ENCODE measurements around the gene GNA14. TPM values are rescaled to one million over a fixed set of nuclear protein-coding genes. Genes with fewer than 3 reads are reported as not detected.

Gene GNA14
- total RNA-seq, 5 donors from 2014 or later (not counting 1 experiment from before 2014, with no cell fraction given), result not detected

DNA sequence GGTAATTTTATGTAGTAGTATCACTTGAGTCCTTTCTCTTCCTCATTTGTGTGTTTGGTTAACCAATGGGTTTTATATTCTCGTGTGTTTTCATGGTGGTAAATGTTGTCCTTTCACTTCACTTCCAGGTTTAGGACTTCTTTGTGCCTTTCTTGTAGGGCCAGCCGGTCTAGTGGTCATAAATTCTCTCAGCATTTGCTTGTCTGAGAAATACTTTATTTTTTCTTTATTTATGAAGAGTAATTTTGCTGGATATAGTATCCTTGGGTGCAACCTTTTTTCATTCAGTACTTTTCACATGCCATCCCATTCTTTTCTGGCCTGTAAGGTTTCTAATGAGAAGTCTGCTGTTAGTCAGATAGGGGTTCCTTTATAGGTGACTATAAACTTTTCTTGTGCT, 107.1 kb downstream of the GNA14 start:
- H3K27ac ChIP-seq (ENCODE audit: low read length), result no peak overlapping the region
- H3K4me3 Mint-ChIP-seq, result no peak overlapping the region
- H3K4me1 Mint-ChIP-seq, result no peaks in the 10 kb centered on the region
- ChIA-PET CTCF (no interaction called here), POLR2A (no interaction called here)
- H3K36me3 ChIP-seq (ENCODE audit: control insufficient read depth in 2 of 2, extremely low read depth in 1 of 2, insufficient read depth in 1 of 2, low read length in 1 of 2), result no peaks in the 10 kb centered on the region
- peaks cover 14 to 25% (median 24%) of the 10 kb centered on the region in 3 donors for H3K9me3 Mint-ChIP-seq
- H3K36me3 Mint-ChIP-seq, result no peaks in the 10 kb centered on the region
- no peaks in the 10 kb centered on the region for H3K27me3 Mint-ChIP-seq
- no peak overlapping the region for H3K27ac Mint-ChIP-seq
- no peak overlapping the region for H3K4me3 ChIP-seq (ENCODE audit: control insufficient read depth in 1 of 2, extremely low read depth in 1 of 2, low read length in 1 of 2)
- no CpG with 5 or more reads among the region's 2 CpGs for WGBS (ENCODE audit: insufficient coverage)
- ATAC-seq (replicated peaks in 1 of 4) (no peak), DNase-seq (no peak)
- H3K4me1 ChIP-seq (ENCODE audit: control insufficient read depth in 1 of 2, extremely low read depth in 1 of 2, insufficient read depth in 2 of 2, low read length in 2 of 2), result no peaks in the 10 kb centered on the region
- peaks cover 0 to 14% of the 10 kb centered on the region in 2 experiments for H3K27me3 ChIP-seq (replicated peaks in 1 of 2; ENCODE audit: control insufficient read depth in 2 of 2, extremely low read depth in 1 of 2, insufficient read depth in 2 of 2, low read length in 1 of 2)
- H3K9me3 ChIP-seq, result peaks cover 3% of the 10 kb centered on the region

DNA sequence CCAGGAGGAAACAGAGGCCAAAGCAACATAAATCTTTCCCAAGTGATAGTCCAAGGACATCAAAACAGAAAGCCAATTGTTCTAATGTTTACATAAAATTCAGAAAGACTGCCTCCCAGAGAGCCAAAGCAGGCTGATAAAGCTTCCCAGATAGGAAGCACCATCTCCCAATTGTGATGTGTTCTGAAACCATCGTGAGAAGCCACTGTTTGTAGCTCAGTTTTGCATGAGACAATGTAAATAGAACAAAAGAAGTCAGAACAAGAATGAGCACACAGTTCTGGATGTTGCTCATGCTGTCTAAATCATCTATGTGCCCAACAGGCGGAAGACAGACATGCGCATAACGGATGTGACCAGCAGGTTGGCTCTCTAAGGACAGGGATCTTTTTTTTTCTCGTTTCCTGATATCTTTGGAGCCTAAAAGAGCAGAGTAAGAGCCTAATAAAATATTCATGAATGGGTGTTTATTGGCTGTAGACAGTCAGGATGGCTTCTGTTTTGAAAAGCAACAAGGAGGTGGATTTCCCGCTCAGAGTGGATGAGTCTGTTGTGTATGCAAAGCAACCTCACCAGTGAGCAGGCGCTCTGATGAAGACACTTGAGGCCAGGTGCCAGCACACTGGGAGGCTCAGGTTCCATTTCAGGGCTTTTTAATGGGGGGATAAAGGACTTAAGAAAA, 113.6 kb downstream of the GNA14 start:
- H3K27me3 Mint-ChIP-seq, result no peaks in the 10 kb centered on the region
- H3K4me3 Mint-ChIP-seq, result no peak overlapping the region
- DNase-seq, result no peak
- no peak for ATAC-seq (replicated peaks in 1 of 4)
- H3K4me1 ChIP-seq (ENCODE audit: control insufficient read depth in 1 of 2, extremely low read depth in 1 of 2, insufficient read depth in 2 of 2, low read length in 2 of 2), result no peaks in the 10 kb centered on the region
- H3K36me3 Mint-ChIP-seq, result no peaks in the 10 kb centered on the region
- H3K27ac ChIP-seq (ENCODE audit: low read length), result no peak overlapping the region
- no peaks in the 10 kb centered on the region for H3K36me3 ChIP-seq (ENCODE audit: control insufficient read depth in 2 of 2, extremely low read depth in 1 of 2, insufficient read depth in 1 of 2, low read length in 1 of 2)
- no peak overlapping the region for H3K27ac Mint-ChIP-seq
- H3K9me3 ChIP-seq, result no peaks in the 10 kb centered on the region
- no peak overlapping the region for H3K4me3 ChIP-seq (ENCODE audit: control insufficient read depth in 1 of 2, extremely low read depth in 1 of 2, low read length in 1 of 2)
- H3K4me1 Mint-ChIP-seq, result no peaks in the 10 kb centered on the region
- ChIA-PET POLR2A (no interaction called here), CTCF (no interaction called here)
- peaks cover 0 to 4% (median 2%) of the 10 kb centered on the region in 3 donors for H3K9me3 Mint-ChIP-seq
- H3K27me3 ChIP-seq (replicated peaks in 1 of 2; ENCODE audit: control insufficient read depth in 2 of 2, extremely low read depth in 1 of 2, insufficient read depth in 2 of 2, low read length in 1 of 2), result no peaks in the 10 kb centered on the region
- 82% methylated on average over 7 of the region's 7 CpGs for WGBS (ENCODE audit: insufficient coverage)

DNA sequence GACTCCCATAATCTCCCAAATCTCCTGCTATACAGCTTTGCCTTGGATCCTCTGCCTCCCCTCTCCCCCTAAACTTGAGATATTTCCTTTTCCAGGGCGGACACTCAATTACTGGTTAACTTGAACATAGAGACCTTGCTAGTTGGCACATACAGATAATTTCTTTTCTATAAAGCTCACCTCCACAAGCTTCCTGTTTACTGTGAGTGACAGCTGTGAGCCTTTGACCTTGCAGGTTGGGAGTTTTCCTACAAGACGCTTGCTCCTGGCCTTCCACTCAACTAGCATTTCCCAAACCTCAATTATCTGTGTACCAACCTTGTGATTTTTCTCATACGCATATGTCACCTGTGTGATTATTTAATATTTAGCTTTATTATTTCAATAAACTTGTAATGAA, 114.5 kb downstream of the GNA14 start:
- no peak for ATAC-seq (replicated peaks in 1 of 4)
- Mint-ChIP-seq H3K27me3 (no peaks in the 10 kb centered on the region), H3K4me1 (no peaks in the 10 kb centered on the region), H3K9me3 (no peaks in the 10 kb centered on the region), H3K27ac (no peak overlapping the region), H3K4me3 (no peak overlapping the region), H3K36me3 (no peaks in the 10 kb centered on the region)
- Histone ChIP-seq H3K4me3 (ENCODE audit: control insufficient read depth in 1 of 2, extremely low read depth in 1 of 2, low read length in 1 of 2) (no peak overlapping the region), H3K9me3 (no peaks in the 10 kb centered on the region), H3K36me3 (ENCODE audit: control insufficient read depth in 2 of 2, extremely low read depth in 1 of 2, insufficient read depth in 1 of 2, low read length in 1 of 2) (no peaks in the 10 kb centered on the region), H3K27ac (ENCODE audit: low read length) (no peak overlapping the region), H3K4me1 (ENCODE audit: control insufficient read depth in 1 of 2, extremely low read depth in 1 of 2, insufficient read depth in 2 of 2, low read length in 2 of 2) (no peaks in the 10 kb centered on the region), H3K27me3 (replicated peaks in 1 of 2; ENCODE audit: control insufficient read depth in 2 of 2, extremely low read depth in 1 of 2, insufficient read depth in 2 of 2, low read length in 1 of 2) (no peaks in the 10 kb centered on the region)
- DNase-seq, result no peak
- CTCF ChIA-PET, result interaction anchor here in 1 of 2 donors (0.7 kb wide), 1 partner anchor 75 kb away, joined by 3 read pairs; no protein-coding TSS in a partner anchor
- WGBS (ENCODE audit: insufficient coverage), result no CpG with 5 or more reads among the region's 3 CpGs
- POLR2A ChIA-PET, result interaction anchor here in 1 of 2 donors (0.7 kb wide), 1 partner anchor 595 kb away, joined by 3 read pairs; no protein-coding TSS in a partner anchor

DNA sequence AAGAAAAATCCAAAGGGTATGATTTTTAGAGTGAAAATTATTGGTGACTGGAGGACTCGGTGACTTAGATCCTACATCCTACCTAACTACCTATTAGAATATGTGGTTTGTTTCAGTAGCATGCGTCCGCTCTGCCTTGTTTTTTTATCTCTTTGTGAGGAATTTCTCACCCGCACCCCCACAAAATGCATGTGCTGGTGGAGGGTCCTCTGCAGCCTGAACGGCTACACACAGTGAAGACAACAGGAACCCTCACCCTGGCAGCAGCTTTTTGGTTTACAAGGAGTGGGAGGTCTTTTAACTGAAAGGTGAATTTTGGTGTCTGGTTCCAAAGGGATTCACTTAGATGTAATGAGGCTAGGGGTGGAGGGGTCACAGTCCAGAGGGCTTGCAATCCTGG, 115.5 kb downstream of the GNA14 start:
- no peak for ATAC-seq (replicated peaks in 1 of 4)
- CTCF ChIA-PET, result no interaction called here
- H3K4me3 ChIP-seq (ENCODE audit: control insufficient read depth in 1 of 2, extremely low read depth in 1 of 2, low read length in 1 of 2), result no peak overlapping the region
- Mint-ChIP-seq H3K4me3 (no peak overlapping the region), H3K27me3 (no peaks in the 10 kb centered on the region), H3K9me3 (no peaks in the 10 kb centered on the region), H3K27ac (no peak overlapping the region), H3K4me1 (no peaks in the 10 kb centered on the region), H3K36me3 (no peaks in the 10 kb centered on the region)
- no peak overlapping the region for H3K27ac ChIP-seq (ENCODE audit: low read length)
- no CpG with 5 or more reads among the region's 5 CpGs for WGBS (ENCODE audit: insufficient coverage)
- no peaks in the 10 kb centered on the region for H3K36me3 ChIP-seq (ENCODE audit: control insufficient read depth in 2 of 2, extremely low read depth in 1 of 2, insufficient read depth in 1 of 2, low read length in 1 of 2)
- H3K4me1 ChIP-seq (ENCODE audit: control insufficient read depth in 1 of 2, extremely low read depth in 1 of 2, insufficient read depth in 2 of 2, low read length in 2 of 2), result no peaks in the 10 kb centered on the region
- no peaks in the 10 kb centered on the region for H3K9me3 ChIP-seq
- POLR2A ChIA-PET, result no interaction called here
- H3K27me3 ChIP-seq (replicated peaks in 1 of 2; ENCODE audit: control insufficient read depth in 2 of 2, extremely low read depth in 1 of 2, insufficient read depth in 2 of 2, low read length in 1 of 2), result no peaks in the 10 kb centered on the region
- DNase-seq, result no peak

DNA sequence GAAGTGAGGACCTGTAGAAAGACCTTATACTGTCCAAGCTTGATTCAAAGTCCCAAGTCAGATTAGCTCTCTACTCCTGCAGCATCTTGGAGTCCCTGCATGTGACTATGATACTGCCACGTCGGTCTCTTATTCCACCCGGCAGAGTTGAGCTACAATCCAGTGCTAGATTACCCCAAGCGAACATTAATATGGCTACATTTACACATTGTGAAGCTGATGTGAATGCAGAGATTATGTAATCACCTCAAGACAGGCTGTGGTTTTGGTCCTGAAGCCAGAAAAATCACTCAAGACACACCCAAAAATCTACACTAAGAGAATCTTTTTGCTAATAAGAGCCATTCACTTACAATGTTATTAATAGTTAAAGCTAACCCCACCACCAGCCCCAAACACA, 116.7 kb downstream of the GNA14 start:
- no peaks in the 10 kb centered on the region for H3K4me1 Mint-ChIP-seq
- ChIA-PET CTCF (no interaction called here), POLR2A (no interaction called here)
- no CpG with 5 or more reads among the region's 4 CpGs for WGBS (ENCODE audit: insufficient coverage)
- no peaks in the 10 kb centered on the region for H3K27me3 Mint-ChIP-seq
- no peak overlapping the region for H3K4me3 Mint-ChIP-seq
- Histone ChIP-seq H3K4me1 (ENCODE audit: control insufficient read depth in 1 of 2, extremely low read depth in 1 of 2, insufficient read depth in 2 of 2, low read length in 2 of 2) (no peaks in the 10 kb centered on the region), H3K27ac (ENCODE audit: low read length) (no peak overlapping the region), H3K36me3 (ENCODE audit: control insufficient read depth in 2 of 2, extremely low read depth in 1 of 2, insufficient read depth in 1 of 2, low read length in 1 of 2) (no peaks in the 10 kb centered on the region), H3K27me3 (replicated peaks in 1 of 2; ENCODE audit: control insufficient read depth in 2 of 2, extremely low read depth in 1 of 2, insufficient read depth in 2 of 2, low read length in 1 of 2) (no peaks in the 10 kb centered on the region), H3K4me3 (ENCODE audit: control insufficient read depth in 1 of 2, extremely low read depth in 1 of 2, low read length in 1 of 2) (no peak overlapping the region), H3K9me3 (no peaks in the 10 kb centered on the region)
- H3K36me3 Mint-ChIP-seq, result no peaks in the 10 kb centered on the region
- ATAC-seq (replicated peaks in 1 of 4) (no peak), DNase-seq (no peak)
- no peak overlapping the region for H3K27ac Mint-ChIP-seq
- H3K9me3 Mint-ChIP-seq, result no peaks in the 10 kb centered on the region

DNA sequence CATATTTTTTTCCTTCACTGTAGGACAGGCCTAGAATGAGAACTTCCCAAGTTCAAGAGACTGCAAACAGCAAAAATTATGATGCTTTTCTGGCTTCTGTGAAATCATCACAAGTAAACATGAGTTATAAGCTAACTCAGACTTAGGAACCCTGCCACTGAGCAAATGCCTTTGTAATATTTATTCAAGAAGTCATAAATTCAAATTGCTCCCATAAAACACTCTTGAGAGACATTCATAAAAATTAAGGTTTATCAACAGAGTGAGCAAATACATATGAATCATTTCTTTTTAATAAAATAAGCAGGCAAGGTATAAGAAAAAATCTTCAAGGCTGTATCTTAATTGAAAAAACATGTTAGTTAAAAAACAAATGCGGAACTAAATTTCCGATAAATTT, 124.2 kb downstream of the GNA14 start:
- H3K4me3 ChIP-seq (ENCODE audit: control insufficient read depth in 1 of 2, extremely low read depth in 1 of 2, low read length in 1 of 2), result no peak overlapping the region

More for the DNA sequence above, 124.2 kb downstream of the GNA14 start:
- H3K36me3 Mint-ChIP-seq, result no peaks in the 10 kb centered on the region
- peaks cover 7 to 8% of the 10 kb centered on the region in 2 donors for H3K27me3 Mint-ChIP-seq
- no peaks in the 10 kb centered on the region for H3K9me3 Mint-ChIP-seq
- no peak overlapping the region for H3K27ac Mint-ChIP-seq
- no peak overlapping the region for H3K27ac ChIP-seq (ENCODE audit: low read length)
- no peaks in the 10 kb centered on the region for H3K9me3 ChIP-seq
- no peaks in the 10 kb centered on the region for H3K4me1 Mint-ChIP-seq
- ATAC-seq (replicated peaks in 1 of 4), result no peak
- POLR2A ChIA-PET, result interaction anchor here in 1 of 2 donors (0.6 kb wide), 1 partner anchor 74 kb away, joined by 3 read pairs; no protein-coding TSS in a partner anchor
- WGBS (ENCODE audit: insufficient coverage), result no CpG with 5 or more reads among the region's 2 CpGs
- peaks cover 0 to 7% of the 10 kb centered on the region in 2 experiments for H3K27me3 ChIP-seq (replicated peaks in 1 of 2; ENCODE audit: control insufficient read depth in 2 of 2, extremely low read depth in 1 of 2, insufficient read depth in 2 of 2, low read length in 1 of 2)
- H3K36me3 ChIP-seq (ENCODE audit: control insufficient read depth in 2 of 2, extremely low read depth in 1 of 2, insufficient read depth in 1 of 2, low read length in 1 of 2), result no peaks in the 10 kb centered on the region
- no peaks in the 10 kb centered on the region for H3K4me1 ChIP-seq (ENCODE audit: control insufficient read depth in 1 of 2, extremely low read depth in 1 of 2, insufficient read depth in 2 of 2, low read length in 2 of 2)
- DNase-seq, result no peak
- H3K4me3 Mint-ChIP-seq, result no peak overlapping the region
- CTCF ChIA-PET, result no interaction called here
